Measurements from ENCODE around the gene BCHE.

- no peak for TF ChIP-seq POLR2A (IDR thresholded peaks at IDR 0.05)
- no peak for TF ChIP-seq CTCF (IDR thresholded peaks at IDR 0.05)
Measured at GRCh38 chr3:165884518-165884917, 47.3 kb upstream of the BCHE start.

All from lower leg skin (tissue), 3 donors.